H1 (cell line): Measurements from ENCODE around the gene PLEKHH3. TPM values are rescaled to one million over a fixed set of nuclear protein-coding genes. Genes with fewer than 3 reads are reported as not detected.

Experiments used
- CBX8 ChIP-seq: fragments of 300-800, 300-1000 bp; sonication (generic); IDR thresholded peaks from 2 replicates; pipeline ENCODE4 v1.7.1; 2016; ENCODE audit warnings: low read depth, low read length, borderline replicate concordance
- CHD7 ChIP-seq: fragments of 300-600 bp; sonication (generic); IDR thresholded peaks from 2 replicates; pipeline ENCODE4 v1.7.1; 2012; ENCODE audit warnings: low read length, moderate library complexity, mild to moderate bottlenecking, inconsistent platforms; ENCODE audit not compliant: insufficient replicate concordance
- CREB1 ChIP-seq: IDR thresholded peaks from 2 replicates; pipeline ENCODE4 v1.6.1; 2012; ENCODE audit warnings: inconsistent platforms
- HDAC2 ChIP-seq, 2 experiments: fragments of 300-600 bp in 1 of 2; sonication (generic) in 1 of 2; IDR thresholded peaks; 2 replicates each; pipeline ENCODE4 v1.6.1; 2011 to 2012; ENCODE audit warnings: low read depth in 2 of 2, low read length in 2 of 2, mild to moderate bottlenecking in 2 of 2, moderate library complexity in 2 of 2, borderline replicate concordance in 1 of 2, inconsistent platforms in 1 of 2
- JUN ChIP-seq: IDR thresholded peaks from 2 replicates; pipeline ENCODE4 v1.6.1; 2011; ENCODE audit warnings: low read depth, mild to moderate bottlenecking, improper control_type of control experiment, low read length
- MAFK ChIP-seq: IDR thresholded peaks from 2 replicates; pipeline ENCODE4 v1.6.1; 2012; ENCODE audit warnings: low read depth, mild to moderate bottlenecking, improper control_type of control experiment, low read length
- PHF8 ChIP-seq: fragments of 200-600 bp; sonication (generic); conservative IDR thresholded peaks from 2 replicates; pipeline ENCODE4 v1.7.1; 2012; ENCODE audit warnings: low read depth, mild to moderate bottlenecking, inconsistent platforms, low read length, moderate library complexity
- SIN3A ChIP-seq, 2 experiments: IDR thresholded peaks in 1 of 2; conservative IDR thresholded peaks in 1 of 2; 2 replicates each; pipeline ENCODE4 v1.6.1; 2011 to 2012; ENCODE audit warnings: low read length in 2 of 2, improper control_type of control experiment in 1 of 2, low read depth in 1 of 2, mild to moderate bottlenecking in 1 of 2
- polyA plus RNA-seq, 7 experiments: library from polyadenylated mRNA; depleted of rRNA in 3 of 7; stranded (reverse) in 5 of 7; unstranded in 2 of 7; fragments of >200 nt in 5 of 7; fragments of 200-250 nt in 2 of 7; gene quantifications; 1 replicate in 5 of 7; 2 replicates in 1 of 7; 4 replicates in 1 of 7; pipeline versions ENCODE4 v1.2.1 to v1.2.3, GENCODE V29; 2011 to 2013; ENCODE audit warnings: missing spikeins in 2 of 7, mixed read lengths in 2 of 7
- total RNA-seq: library from RNA; stranded (reverse); fragmentation: NEBNext Ultra II Directional; extraction: Animal tissue kit (Norgen Biotek cat#: 25700); gene quantifications from 2 replicates; pipeline ENCODE4 v1.2.1, GENCODE V29; 2021

PLEKHH3 gene
- total and polyA plus RNA-seq, 2 of the 8 experiments (the other 6 are each of a cell fraction or from before 2014, with no cell fraction given), result 11.1 to 13.5 TPM

- TF ChIP-seq CHD7 (no peak), JUN (no peak), PHF8 (0 out of 2 replicates have a peak, but pooled peaks have one; percentile 29), CBX8 (no peak), CREB1 (0 out of 2 replicates have a peak, but pooled peaks have one; percentile 17), SIN3A (conservative IDR thresholded peaks at IDR 0.05 in 1 of 2, IDR thresholded peaks at IDR 0.05 in 1 of 2; ENCODE audit: low read depth in 1 of 2, low read length in 2 of 2) (0 out of 4 replicates have a peak, but pooled peaks of 1 of the 2 experiments have one; percentile 27), MAFK (no peak), HDAC2 (IDR thresholded peaks at IDR 0.05; ENCODE audit: borderline replicate concordance in 1 of 2, low read depth in 2 of 2, low read length in 2 of 2) (peak in 1 of 2 experiments; percentile 33; a peak in 1 of 4 replicates)
These were observed 23.3 kb downstream of the PLEKHH3 start (continued) for GRCh38 chr17:42653179-42654124.
